HG03196 (cell line): ENCODE data around the gene TNFRSF14.
A peak's percentile ranks its signal among the peaks of the same experiment; 100 is the strongest.

Source experiments
- ATAC-seq: cut with Tn5 transposase; IDR thresholded peaks from one replicate; pipeline ENCODE4 v1.9.1; 2021; ENCODE audit not compliant: unreplicated experiment

The TNFRSF14 gene

DNA sequence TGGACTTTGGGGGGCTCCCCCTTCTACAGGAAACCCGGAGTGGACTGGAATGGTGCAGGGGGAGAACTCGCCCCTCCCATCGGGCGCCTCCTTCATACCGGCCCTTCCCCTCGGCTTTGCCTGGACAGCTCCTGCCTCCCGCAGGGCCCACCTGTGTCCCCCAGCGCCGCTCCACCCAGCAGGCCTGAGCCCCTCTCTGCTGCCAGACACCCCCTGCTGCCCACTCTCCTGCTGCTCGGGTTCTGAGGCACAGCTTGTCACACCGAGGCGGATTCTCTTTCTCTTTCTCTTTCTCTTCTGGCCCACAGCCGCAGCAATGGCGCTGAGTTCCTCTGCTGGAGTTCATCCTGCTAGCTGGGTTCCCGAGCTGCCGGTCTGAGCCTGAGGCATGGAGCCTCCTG is at the start of gene TNFRSF14:
Gene TNFRSF14 (plus strand): TSS at position 95 of the 401 bp plus-strand sequence. CDS start 294 bp downstream, at position 389.
- peak; percentile 24 for ATAC-seq

- no peak for ATAC-seq
These were observed 49.1 kb upstream of the TNFRSF14 start for GRCh38 chr1:2506901-2507565.

- ATAC-seq: no peak
These were observed 48.4 kb upstream of the TNFRSF14 start for GRCh38 chr1:2507744-2508155.

- no peak for ATAC-seq
These were observed 48.0 kb upstream of the TNFRSF14 start for GRCh38 chr1:2508180-2508579.

- ATAC-seq: no peak
These were observed 47.4 kb upstream of the TNFRSF14 start for GRCh38 chr1:2508751-2509150.

GRCh38 chr1:2509589-2509988 is 46.6 kb upstream of the TNFRSF14 start:
- ATAC-seq: no peak

GRCh38 chr1:2510366-2511155 is 45.6 kb upstream of the TNFRSF14 start:
- no peak for ATAC-seq

GRCh38 chr1:2512862-2513421 is 43.2 kb upstream of the TNFRSF14 start:
- ATAC-seq: no peak

GRCh38 chr1:2513939-2514652 is 42.1 kb upstream of the TNFRSF14 start:
- no peak for ATAC-seq

GRCh38 chr1:2514863-2515762 is 41.1 kb upstream of the TNFRSF14 start:
- ATAC-seq: no peak

GRCh38 chr1:2515763-2516080 is 40.4 kb upstream of the TNFRSF14 start:
- no peak for ATAC-seq

GRCh38 chr1:2516124-2516523 is 40.0 kb upstream of the TNFRSF14 start:
- ATAC-seq: no peak

GRCh38 chr1:2516946-2517345 is 39.2 kb upstream of the TNFRSF14 start:
- ATAC-seq: no peak

DNA sequence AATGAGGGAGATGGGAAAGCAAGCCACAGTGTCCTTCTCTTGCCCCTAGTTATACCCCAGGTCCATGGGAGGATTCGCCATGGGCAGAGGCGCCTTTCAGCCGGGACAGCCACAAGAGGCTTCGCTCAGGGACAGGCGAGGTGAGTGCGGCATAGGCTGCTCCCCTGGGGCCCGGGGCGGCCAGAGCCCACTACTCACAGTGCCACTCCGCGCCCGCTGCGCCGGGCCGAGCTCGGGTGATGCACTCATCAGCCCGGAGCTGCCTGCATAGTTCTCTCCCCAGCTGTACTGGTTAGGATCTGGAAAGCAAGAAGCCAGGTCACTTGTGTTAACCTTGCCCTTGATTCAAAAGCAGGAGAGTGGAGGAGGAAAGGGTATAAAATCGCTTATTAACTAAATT is 38.2 kb upstream of the TNFRSF14 start:
- no peak for ATAC-seq

DNA sequence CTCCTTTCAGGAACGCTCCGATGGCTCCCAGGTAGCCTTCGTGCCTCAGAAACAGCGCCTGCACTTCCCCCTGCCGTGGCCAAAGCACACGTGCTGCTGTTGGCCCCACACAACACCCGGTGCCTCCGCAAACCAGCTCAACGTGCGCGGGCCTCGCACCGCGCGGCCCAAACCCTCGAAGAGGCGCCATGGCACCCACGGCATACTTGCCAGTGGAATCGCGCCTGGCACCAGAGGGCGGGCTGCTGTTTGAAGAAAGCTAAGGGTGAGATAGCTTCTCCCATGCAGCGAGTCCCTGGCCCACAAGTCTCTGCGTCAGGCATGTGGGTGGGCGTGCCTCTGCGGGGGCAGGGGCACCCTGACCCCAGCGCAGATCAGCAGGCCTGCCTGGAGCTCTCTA is 37.6 kb upstream of the TNFRSF14 start:
- no peak for ATAC-seq

- no peak for ATAC-seq
These were observed 37.0 kb upstream of the TNFRSF14 start for GRCh38 chr1:2519029-2519685.

DNA sequence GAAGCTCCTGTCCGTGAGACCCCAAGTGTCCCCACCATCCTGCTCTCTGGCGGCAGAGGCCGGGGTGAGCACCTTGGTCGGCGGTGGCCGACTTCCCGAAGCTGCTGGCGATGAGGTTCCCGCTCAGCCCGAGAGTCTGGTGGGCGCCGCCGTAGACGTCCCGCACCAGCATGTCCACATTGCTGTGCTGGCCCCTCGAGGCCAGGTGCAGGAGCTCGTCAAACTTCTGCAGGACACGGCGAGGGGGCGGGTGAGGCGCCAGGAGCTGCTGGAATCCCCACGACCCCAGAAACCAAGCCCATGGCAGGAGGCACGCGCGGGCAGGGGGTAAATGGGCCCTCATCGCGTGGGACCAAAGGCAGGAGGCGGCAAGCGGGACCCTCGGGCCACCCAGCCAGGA is 36.4 kb upstream of the TNFRSF14 start:
- no peak for ATAC-seq

DNA sequence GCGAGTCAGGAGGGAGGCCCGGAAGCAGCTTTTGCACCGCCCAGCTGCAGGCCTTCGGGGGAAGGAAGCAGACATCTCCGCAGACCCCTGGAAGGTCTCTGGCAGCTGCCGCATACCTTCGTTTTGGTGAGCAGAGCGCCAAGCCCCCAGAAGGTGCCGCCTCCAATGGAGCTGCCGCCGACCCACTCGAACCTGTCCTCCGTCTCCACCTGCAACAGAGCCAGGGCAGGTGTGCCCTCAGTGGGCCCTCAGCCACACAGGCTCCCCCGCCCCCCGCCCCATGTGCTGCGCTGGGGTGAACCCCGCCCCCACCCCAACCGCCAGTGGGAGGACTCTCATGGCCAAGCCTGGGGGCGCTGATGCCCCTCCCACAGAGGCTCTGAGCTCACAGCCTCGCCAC is 36.0 kb upstream of the TNFRSF14 start:
- ATAC-seq: no peak

DNA sequence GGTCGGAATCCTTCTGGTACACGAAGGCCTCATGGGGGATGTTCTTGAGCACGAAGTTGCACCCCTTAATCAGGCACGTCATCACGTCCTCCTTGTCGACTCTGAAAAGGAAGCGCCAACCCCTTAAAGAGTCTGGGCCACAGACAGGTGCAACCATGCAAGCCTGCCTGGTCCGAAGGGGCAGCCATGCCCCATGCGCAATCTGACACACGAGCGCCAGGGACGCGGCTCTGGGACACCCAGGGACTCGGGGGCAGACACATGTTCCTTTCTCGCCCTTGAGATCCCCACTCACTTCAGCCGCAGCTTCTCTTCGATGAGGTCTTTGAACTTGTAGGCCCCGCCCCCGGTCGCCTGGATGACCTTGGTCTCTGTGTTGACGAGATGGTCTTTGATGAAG is 35.4 kb upstream of the TNFRSF14 start:
- no peak for ATAC-seq

DNA sequence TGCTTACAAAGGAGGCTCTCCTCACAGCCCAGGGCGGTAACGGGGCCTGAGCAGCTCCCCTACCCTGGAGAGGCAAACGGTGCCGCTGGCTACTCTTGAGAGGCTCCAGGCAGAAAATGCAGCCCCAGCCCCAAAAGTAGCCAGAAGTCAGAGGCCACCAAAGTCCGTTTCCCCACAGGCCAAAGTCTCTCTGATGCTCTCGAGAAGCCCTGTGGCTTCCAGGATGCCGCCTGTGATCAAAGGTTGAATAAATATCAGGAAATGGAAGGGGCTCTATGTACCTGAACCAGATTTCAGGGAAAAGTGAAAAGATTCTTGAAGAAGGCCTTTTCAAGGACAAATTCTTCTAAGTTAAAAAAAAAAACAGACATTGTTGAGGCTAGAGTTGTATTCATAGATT is 33.9 kb upstream of the TNFRSF14 start:
- no peak for ATAC-seq
